ENCODE data around the gene CEBPA.

DNA sequence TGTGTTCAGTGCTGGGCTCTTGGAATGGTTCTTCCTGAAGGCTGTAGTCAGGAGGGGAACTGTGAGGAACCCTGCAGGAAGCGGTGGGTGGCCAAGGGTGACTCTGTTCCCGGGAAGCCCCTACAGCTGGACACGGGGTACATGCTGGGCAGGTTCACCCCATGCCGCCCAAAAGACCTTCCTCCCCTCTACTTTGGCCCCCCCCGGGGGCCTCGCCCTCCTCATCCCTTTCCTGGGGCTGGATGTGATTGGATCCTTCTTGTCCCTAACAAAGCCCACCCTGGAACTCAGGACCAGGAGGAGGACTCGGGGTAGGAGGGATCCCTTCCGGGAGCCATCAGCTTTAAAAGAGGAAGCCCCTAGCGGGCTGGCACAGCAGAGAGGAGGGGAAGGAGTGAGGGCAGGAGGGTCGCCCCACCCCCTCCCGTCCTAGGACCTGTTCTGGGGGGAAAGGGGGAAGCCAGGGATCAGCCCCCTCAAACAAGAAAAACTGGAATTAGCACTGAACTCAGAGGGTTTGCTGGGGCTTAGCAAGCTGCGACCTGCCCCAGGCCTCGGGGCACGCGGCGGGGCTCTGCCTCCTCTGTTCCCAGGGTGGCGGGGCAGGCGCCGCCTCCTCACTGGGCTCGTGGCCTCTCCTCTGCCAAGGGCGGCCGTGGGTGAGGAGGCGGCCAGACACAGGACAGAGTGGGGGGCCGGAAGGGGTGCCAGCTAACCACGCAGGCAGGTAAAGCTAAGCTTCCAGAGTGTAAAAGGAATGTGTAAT lies 4.0 kb downstream of the CEBPA start:
- TF ChIP-seq CTCF (IDR thresholded peaks at IDR 0.05) (no peak), EP300 (IDR thresholded peaks at IDR 0.05) (no peak), POLR2AphosphoS5 (IDR thresholded peaks at IDR 0.05) (peak in 1 of 3 donors; percentile 34)

All from suprapubic skin (tissue), 4 donors.